Measurements from ENCODE around the gene GALNT9. TPM values are rescaled to one million over a fixed set of nuclear protein-coding genes. Genes with fewer than 3 reads are reported as not detected.
A peak's percentile ranks its signal among the peaks of the same experiment; 100 is the strongest.

GALNT9 gene
- total and polyA plus RNA-seq, 8 donors: 0.15 to 3.1 (median 0.19) TPM; not detected in 5

- no peak overlapping the region for H3K4me3 ChIP-seq
- no peak for TF ChIP-seq CTCF (IDR thresholded peaks at IDR 0.05)
- TF ChIP-seq POLR2AphosphoS5 (IDR thresholded peaks at IDR 0.05): no peak
- no peak for TF ChIP-seq POLR2A (IDR thresholded peaks at IDR 0.05)
- no peak for TF ChIP-seq EP300 (IDR thresholded peaks at IDR 0.05)
- H3K36me3 ChIP-seq: no peaks in the 10 kb centered on the region
- H3K27ac ChIP-seq: no peak overlapping the region
- intact Hi-C loops (cut with DNase I; ENCODE audit: low total_unique reads): no loop called here
- H3K4me1 ChIP-seq: peaks cover 0 to 34% (median 21%) of the 10 kb centered on the region in 4 donors
- peaks cover 0 to 97% (median 56%) of the 10 kb centered on the region in 3 donors for H3K27me3 ChIP-seq
- H3K9me3 ChIP-seq: no peaks in the 10 kb centered on the region
- peak in 1 of 2 donors; percentile 54 for DNase-seq
- WGBS, 5 donors: 39 to 56% (median 48%) methylated on average over 21 to 25 of the region's 25 CpGs
Observed at GRCh38 chr12:132174839-132175490, 154.4 kb downstream of the GALNT9 start.

DNA sequence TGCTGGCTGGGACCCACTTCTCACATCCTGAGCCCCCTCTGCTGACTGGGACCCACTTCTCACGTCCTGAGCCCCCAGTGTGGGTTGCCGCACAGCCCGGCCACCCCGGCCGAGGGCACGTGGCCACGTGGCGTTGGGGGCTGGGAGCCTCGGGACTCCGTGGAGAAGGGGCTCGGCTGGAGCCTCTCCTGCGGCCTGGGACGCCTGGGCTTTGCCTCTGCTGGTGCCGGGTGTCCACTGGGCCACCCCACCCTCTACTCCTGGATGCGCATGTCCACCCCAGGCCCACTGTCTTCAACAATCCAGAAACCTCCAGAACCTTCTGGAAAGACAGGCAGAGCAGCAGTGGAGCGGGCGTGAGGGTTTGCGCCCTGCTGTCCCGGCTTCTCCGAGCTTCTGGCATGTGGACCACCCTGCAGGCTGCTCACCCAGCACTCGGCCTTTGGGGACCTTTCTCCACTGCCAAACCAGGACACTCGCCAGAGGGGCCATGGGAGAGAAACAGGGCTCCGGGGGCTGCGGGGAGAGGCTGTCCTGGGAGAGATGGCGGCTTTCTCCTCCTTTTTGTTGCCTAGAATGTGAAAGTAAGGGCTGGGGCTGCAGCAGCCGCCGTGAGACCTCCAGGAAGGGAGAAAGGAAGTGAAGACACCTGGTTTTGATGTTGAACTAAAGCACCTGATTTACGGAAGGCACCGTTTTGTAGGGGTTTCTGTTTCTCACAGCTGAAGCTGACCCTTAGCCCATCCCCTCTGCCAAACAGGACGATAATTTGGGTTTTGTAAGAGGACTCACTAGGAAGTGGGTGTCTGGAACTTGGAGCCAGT lies 155.2 kb downstream of the GALNT9 start:
- Histone ChIP-seq H3K36me3 (no peaks in the 10 kb centered on the region), H3K9me3 (no peaks in the 10 kb centered on the region), H3K27ac (no peak overlapping the region), H3K4me1 (peaks cover 0 to 34% (median 21%) of the 10 kb centered on the region in 4 donors), H3K27me3 (peaks cover 0 to 97% (median 55%) of the 10 kb centered on the region in 3 donors), H3K4me3 (no peak overlapping the region)
- TF ChIP-seq CTCF (IDR thresholded peaks at IDR 0.05) (no peak), POLR2A (IDR thresholded peaks at IDR 0.05) (no peak), POLR2AphosphoS5 (IDR thresholded peaks at IDR 0.05) (no peak)
- 72 to 83% (median 80%) methylated on average over 18 to 30 of the region's 30 CpGs for WGBS, 5 donors
- intact Hi-C loops (cut with DNase I; ENCODE audit: low total_unique reads): no loop called here
- no peak for DNase-seq

GRCh38 chr12:132173135-132174014 lies 156.0 kb downstream of the GALNT9 start:
- intact Hi-C loops (cut with DNase I; ENCODE audit: low total_unique reads): no loop called here
- WGBS, 5 donors: 58 to 68% (median 61%) methylated on average over 31 to 35 of the region's 35 CpGs

More at GRCh38 chr12:132173135-132174014, 156.0 kb downstream of the GALNT9 start:
- H3K27ac ChIP-seq: no peak overlapping the region
- TF ChIP-seq CTCF (IDR thresholded peaks at IDR 0.05) (no peak), POLR2A (IDR thresholded peaks at IDR 0.05) (no peak), POLR2AphosphoS5 (IDR thresholded peaks at IDR 0.05) (no peak), EP300 (IDR thresholded peaks at IDR 0.05) (no peak)
- peaks cover 0 to 27% (median 17%) of the 10 kb centered on the region in 4 donors for H3K4me1 ChIP-seq
- no peaks in the 10 kb centered on the region for H3K9me3 ChIP-seq
- H3K4me3 ChIP-seq: no peak overlapping the region
- peaks cover 0 to 97% (median 62%) of the 10 kb centered on the region in 3 donors for H3K27me3 ChIP-seq
- no peaks in the 10 kb centered on the region for H3K36me3 ChIP-seq
- no peak for DNase-seq
